ENCODE results near the gene HMOX2.

- no peak for TF ChIP-seq CTCF (conservative IDR thresholded peaks at IDR 0.05)
- TF ChIP-seq ZFX (IDR thresholded peaks at IDR 0.05), result no peak
Measured at GRCh38 chr16:4539716-4540284, 63.6 kb downstream of the HMOX2 start.
